ENCODE data around the gene PRKCQ.
A peak's percentile ranks its signal among the peaks of the same experiment; 100 is the strongest.

Gene PRKCQ

DNA sequence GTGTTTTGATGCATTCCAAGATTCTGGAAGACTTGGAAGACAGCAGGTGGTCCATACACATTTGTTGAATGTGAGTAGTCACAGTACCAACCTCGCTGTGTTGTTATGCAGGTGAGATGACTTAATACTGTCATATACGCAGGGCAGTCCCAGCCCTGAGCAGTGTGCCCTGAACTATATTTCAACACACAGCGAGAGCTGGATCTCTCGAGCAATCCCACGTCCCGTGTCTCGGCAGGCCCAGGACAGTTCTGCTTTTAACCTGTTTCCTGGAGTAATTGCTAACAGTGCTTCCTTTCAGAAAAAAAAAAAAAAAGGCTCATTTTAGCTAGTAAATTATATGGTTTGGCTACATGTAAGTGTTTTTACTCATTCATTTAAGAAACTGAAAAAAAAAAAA is 179.7 kb downstream of the PRKCQ start:
- Mint-ChIP-seq H3K9me3 (no peaks in the 10 kb centered on the region), H3K27me3 (ENCODE audit: low read depth) (peaks cover 12% of the 10 kb centered on the region)

DNA sequence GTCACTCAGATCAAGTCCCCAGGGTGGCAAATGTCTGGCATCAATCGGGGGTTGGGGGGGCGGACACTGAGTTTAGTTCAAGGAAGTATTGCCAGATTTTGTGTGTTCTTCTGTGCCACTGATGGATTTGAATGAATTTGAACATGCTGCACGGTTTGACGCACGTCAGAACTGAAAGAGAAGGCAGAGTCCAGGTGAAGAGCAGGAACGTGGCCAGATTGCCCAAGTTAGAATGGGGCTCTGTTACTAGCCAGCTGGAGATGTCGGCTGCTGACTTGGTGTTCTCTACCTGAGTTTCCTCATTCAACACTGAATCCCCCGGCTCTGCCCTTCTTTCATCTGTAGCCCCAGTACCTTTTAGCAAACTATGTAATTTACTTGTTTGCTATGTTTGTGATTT is 180.2 kb downstream of the PRKCQ start:
- Mint-ChIP-seq H3K9me3 (no peaks in the 10 kb centered on the region), H3K27me3 (ENCODE audit: low read depth) (peaks cover 9% of the 10 kb centered on the region), H3K4me3 (no peak overlapping the region), H3K27ac (peak overlapping the region; percentile 30 to 89 (median 79)), H3K4me1 (peaks cover 21% of the 10 kb centered on the region), H3K36me3 (ENCODE audit: low read depth) (no peaks in the 10 kb centered on the region)
- TF ChIP-seq, protein P1, sequence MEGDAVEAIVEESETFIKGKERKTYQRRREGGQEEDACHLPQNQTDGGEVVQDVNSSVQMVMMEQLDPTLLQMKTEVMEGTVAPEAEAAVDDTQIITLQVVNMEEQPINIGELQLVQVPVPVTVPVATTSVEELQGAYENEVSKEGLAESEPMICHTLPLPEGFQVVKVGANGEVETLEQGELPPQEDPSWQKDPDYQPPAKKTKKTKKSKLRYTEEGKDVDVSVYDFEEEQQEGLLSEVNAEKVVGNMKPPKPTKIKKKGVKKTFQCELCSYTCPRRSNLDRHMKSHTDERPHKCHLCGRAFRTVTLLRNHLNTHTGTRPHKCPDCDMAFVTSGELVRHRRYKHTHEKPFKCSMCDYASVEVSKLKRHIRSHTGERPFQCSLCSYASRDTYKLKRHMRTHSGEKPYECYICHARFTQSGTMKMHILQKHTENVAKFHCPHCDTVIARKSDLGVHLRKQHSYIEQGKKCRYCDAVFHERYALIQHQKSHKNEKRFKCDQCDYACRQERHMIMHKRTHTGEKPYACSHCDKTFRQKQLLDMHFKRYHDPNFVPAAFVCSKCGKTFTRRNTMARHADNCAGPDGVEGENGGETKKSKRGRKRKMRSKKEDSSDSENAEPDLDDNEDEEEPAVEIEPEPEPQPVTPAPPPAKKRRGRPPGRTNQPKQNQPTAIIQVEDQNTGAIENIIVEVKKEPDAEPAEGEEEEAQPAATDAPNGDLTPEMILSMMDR (IDR thresholded peaks at IDR 0.05; ENCODE audit: unreplicated experiment in 3 of 3), result no peak

More for the DNA sequence above, 179.7 kb downstream of the PRKCQ start:
- no peaks in the 10 kb centered on the region for H3K36me3 Mint-ChIP-seq (ENCODE audit: low read depth)
- TF ChIP-seq, protein P1 (IDR thresholded peaks at IDR 0.05; ENCODE audit: unreplicated experiment in 3 of 3), result no peak
- H3K4me1 Mint-ChIP-seq, result peaks cover 21% of the 10 kb centered on the region
- peak overlapping the region; percentile 30 to 89 (median 79) for H3K27ac Mint-ChIP-seq
- H3K4me3 Mint-ChIP-seq, result no peak overlapping the region

DNA sequence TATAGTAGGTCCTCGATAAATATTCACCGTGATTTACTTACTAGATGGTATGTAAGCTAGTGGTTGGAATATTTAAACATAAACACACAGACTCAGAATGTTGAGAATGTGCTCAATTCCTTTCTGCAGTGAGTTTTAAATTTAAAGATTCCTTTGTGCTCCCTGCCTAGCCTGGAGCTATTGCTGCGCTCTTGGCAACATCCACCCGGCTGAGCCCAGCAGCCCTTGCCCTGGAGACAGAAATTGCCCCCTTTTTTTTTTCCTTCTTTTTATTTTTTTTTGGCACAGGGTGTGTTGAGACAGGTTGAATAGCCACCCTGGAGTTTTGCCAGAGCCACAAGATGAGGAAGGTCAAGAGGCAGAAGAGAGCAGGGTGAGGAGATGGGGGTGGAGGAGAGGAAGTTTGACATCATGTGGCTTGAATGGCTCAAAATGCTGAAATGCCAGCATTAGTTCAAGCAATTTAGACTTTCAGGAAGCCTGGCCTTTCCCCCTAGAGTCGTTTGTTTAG is 180.8 kb downstream of the PRKCQ start:
- Mint-ChIP-seq H3K4me3 (no peak overlapping the region), H3K4me1 (peaks cover 21% of the 10 kb centered on the region), H3K9me3 (no peaks in the 10 kb centered on the region), H3K27me3 (ENCODE audit: low read depth) (peaks cover 9% of the 10 kb centered on the region), H3K27ac (peak overlapping the region; percentile 30 to 89 (median 79)), H3K36me3 (ENCODE audit: low read depth) (peaks cover 1% of the 10 kb centered on the region)
- TF ChIP-seq, protein P1 (IDR thresholded peaks at IDR 0.05; ENCODE audit: unreplicated experiment in 3 of 3), result no peak

DNA sequence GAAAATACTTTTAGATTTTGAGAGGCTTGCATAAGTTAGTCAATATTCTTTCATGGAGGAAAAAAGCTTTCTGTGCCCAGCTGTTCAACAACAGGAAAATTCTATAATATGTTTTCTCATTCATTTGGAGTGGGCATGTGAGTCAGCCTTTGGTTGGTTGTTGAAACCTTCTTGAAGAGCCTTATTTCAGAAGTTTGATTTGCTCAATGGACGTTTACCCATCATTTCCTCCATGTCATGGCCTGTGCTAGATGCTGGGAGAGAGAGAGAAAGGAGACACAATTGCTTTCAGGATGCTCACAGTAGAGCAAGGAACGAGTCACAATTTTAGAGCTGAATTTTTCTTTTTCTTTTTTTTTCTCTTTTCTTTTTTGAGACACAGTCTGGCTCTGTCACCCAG is 181.7 kb downstream of the PRKCQ start:
- Mint-ChIP-seq H3K4me1 (peaks cover 21% of the 10 kb centered on the region), H3K9me3 (no peaks in the 10 kb centered on the region), H3K27me3 (ENCODE audit: low read depth) (peaks cover 9% of the 10 kb centered on the region), H3K36me3 (ENCODE audit: low read depth) (peaks cover 4% of the 10 kb centered on the region), H3K27ac (no peak overlapping the region), H3K4me3 (no peak overlapping the region)
- TF ChIP-seq, protein P1 (IDR thresholded peaks at IDR 0.05; ENCODE audit: unreplicated experiment in 3 of 3), result no peak

DNA sequence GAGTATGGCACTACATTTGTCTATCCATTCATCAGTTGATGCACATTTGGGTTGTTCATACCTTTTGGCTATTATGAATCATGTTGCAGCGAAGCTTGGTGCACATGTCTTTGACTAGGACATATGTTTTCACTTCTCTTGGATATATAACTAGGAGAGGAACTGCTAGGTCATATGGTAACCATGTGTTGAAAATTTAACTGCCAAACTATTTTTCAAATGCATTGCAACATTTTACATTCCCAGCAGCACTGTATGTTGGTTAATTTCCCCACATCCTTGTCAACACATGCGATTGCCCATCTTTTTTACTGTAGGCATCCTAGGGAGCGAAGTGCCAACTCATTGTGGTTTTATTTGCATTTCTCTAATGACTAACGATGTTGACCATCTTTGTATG is 183.4 kb downstream of the PRKCQ start:
- H3K27me3 Mint-ChIP-seq (ENCODE audit: low read depth), result peaks cover 1% of the 10 kb centered on the region
- H3K4me1 Mint-ChIP-seq, result peaks cover 16% of the 10 kb centered on the region
- H3K27ac Mint-ChIP-seq, result no peak overlapping the region
- TF ChIP-seq, protein P1 (IDR thresholded peaks at IDR 0.05; ENCODE audit: unreplicated experiment in 3 of 3), result no peak
- H3K9me3 Mint-ChIP-seq, result peaks cover 3% of the 10 kb centered on the region
- H3K36me3 Mint-ChIP-seq (ENCODE audit: low read depth), result peaks cover 12% of the 10 kb centered on the region
- no peak overlapping the region for H3K4me3 Mint-ChIP-seq

DNA sequence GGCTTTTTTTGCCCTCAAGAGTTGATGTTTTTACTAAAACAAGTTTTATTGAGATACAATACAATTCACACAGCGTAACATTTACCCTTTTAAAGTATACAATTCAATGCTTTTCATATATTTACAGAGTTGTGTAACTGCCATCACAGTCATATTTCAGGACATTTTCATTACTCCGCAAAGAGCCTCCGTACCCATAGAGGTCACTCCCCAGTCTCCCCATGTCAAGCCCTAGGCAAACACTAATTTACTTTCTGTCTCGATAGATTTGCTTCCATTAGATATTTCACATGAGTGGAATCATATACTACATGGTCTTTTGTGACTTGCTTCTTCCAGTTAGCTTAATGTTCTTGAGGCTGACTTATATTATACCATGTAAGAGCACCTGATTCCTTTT is 183.8 kb downstream of the PRKCQ start:
- Mint-ChIP-seq H3K27ac (no peak overlapping the region), H3K4me1 (peaks cover 13% of the 10 kb centered on the region), H3K36me3 (ENCODE audit: low read depth) (peaks cover 16% of the 10 kb centered on the region), H3K4me3 (no peak overlapping the region), H3K27me3 (ENCODE audit: low read depth) (no peaks in the 10 kb centered on the region), H3K9me3 (peaks cover 8% of the 10 kb centered on the region)
- TF ChIP-seq, protein P1 (IDR thresholded peaks at IDR 0.05; ENCODE audit: unreplicated experiment in 3 of 3), result no peak
